Measurements from ENCODE around the gene CARD16.

The CARD16 gene

DNA sequence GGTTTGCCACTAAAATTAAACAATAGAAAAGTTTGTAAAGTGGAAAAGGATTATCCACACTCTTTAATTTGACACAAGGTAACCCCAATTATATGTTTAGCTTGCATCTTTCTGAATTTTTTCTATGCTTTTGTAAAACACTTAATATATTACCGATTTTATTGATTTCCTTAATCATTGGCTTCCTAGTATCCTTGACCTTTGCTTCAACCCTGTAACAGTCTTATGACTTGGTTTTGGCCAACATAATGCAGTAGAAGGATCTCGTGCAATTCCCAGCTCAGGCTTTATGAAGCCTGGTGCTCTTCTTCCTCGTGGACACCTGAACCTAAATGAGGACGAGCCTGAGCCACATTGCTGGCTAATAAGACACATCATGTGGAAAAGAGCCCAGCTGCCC lies 53.1 kb downstream of the CARD16 start:
- DNase-seq: no peak

Measured in Kasumi-1 (cell line).